HG03066 (cell line): ENCODE results near the gene EML4.
"Not testable (repeated sequence)": the region's sequence is repeated elsewhere in the genome, so short reads cannot be mapped to it uniquely, and the experiment has no call there.

ENCODE experiments used
- ATAC-seq: cut with Tn5 transposase; IDR thresholded peaks from one replicate; pipeline ENCODE4 v1.9.1; 2021; ENCODE audit warnings: low read depth; ENCODE audit not compliant: unreplicated experiment

The EML4 gene

DNA sequence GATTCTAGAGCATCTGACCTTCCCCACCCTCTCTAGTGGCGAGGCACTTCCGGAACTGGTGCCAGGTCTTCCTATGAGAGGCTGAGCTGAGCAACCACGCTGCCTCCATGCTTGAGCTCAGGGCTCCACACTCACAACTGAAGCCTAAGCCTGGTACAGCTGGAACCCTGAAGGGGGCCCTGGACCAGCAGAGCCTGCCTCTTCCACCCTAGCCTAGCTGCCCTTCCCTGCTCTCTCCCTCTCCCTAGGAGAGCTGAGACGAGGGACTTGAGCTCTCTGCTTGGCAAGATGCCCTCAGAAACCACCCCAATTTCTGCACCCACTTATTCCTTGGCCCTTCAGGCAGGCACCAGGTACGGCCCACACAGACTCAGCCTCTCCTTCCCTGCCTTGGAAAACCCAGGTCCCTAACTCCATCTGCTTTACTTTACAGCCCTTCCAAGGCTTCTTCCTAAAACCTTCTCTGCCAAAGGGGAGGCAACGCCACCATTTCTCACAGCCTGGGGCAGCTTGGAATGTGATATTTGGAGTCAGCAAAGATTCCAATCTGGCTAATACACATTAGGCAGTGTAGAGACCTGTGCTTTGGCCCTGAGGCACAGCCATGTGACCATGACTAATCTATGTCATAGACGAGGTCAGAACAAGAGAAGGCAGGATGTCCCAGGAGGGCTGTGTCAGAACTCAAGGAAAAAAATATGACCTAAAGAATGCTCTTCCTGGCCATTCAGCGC lies 173.1 kb downstream of the EML4 start:
- ATAC-seq = no peak

DNA sequence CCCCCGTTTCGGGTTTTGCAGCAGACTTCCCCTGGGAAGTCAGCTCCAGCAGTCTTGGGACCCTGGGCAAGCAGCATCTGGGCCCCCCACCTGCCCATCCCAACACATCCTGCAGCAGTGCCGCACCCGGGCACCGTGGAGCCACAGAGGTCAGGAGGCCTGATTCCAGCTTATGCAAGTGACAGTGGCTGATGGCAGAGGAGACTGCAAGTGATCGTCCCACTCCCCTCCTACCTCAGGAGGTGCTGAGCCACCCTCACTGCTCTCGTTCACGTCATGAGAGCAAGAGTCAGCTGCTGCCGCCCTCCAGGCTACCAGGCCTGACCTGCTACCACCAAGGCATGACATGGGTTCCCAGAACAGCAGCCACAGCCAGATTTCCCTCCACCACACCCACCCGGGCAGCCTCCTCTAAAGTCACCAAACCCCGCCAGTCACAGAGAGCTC lies 173.7 kb downstream of the EML4 start:
- no peak for ATAC-seq

DNA sequence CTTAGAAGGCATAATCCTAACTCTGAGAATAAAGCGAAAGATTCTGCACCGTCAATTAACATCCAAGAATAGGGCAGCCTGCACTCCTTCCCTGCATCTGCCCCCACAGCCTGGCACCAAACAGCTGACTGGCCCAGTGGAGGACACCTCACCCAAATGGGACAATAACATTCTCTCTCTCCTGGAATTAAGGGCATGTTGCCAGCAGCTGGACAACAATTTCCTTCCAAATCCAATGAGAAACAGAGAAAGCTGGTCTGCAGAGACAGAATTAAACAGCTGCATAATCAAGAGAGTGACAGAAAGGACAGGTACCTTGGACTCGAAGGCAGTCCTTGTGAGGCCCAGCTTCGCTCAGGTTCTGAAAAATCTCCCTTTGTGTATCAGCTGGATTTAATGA lies 176.8 kb downstream of the EML4 start:
- no peak for ATAC-seq

DNA sequence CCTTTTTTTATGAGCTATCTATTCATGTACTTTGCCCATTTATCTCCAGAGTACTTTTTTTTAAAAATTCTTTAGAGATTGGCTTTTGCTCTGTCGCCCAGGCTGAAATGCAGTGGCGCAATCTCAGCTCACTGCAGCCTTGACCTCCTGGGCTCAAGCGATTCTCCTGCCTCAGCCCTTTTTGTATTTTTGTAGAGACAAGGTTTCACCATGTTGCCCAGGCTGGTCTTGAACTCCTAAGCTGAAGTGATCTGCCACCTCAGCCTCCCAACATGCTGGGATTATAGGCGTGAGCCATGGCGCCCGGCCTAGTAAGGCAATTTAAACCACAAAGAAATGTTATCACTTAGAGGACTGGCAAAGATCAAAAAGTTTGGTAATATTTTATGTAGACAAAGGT lies 177.7 kb downstream of the EML4 start:
- not testable (repeated sequence) for ATAC-seq

DNA sequence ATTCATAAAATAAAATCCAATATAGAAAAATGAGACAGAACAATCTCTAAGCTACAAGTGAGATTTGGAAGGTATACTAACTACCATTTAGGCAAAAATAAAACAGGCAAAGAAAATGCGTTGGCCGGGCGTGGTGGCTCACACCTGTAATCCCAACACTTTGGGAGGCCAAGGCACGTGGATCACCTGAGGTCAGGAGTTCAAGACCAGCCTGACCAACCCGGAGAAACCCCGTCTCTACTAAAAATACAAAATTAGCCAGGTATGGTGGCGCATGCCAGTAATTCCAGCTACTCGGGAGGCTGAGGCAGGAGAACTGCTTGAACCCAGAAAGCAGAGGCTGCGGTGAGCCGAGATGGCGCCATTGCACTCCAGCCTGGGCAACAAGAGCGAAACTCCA lies 178.4 kb downstream of the EML4 start:
- ATAC-seq = not testable (repeated sequence)

DNA sequence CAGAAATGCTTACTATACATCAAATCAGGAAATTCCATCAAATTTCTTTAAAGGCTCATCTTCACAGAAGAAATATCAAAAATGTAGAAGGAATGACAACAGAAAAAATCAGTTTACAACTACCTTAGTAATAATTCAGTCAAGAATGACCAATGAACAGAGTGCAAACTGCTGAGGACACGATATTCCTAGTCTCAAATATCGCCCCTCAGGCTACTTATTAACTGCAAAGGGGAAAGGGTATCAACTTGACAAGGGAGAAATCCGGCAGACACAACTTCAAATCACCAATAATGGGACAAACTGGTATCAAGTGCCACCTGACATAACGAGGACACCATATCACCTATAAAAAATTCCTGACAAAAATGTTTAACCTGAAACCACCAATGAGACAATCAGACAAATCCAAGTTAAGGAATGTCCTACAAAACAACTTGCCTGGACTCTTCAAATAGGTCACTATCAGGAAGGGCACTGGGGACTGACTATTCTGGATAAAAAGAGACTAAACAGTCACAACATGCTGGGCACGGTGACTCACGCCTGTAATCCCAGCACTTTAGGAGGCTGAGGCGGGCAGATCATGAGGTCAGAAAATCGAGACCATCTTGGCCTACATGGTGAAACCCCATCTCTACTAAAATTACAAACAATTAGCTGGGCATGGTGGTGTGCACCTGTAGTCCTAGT lies 179.1 kb downstream of the EML4 start:
- ATAC-seq = no peak

DNA sequence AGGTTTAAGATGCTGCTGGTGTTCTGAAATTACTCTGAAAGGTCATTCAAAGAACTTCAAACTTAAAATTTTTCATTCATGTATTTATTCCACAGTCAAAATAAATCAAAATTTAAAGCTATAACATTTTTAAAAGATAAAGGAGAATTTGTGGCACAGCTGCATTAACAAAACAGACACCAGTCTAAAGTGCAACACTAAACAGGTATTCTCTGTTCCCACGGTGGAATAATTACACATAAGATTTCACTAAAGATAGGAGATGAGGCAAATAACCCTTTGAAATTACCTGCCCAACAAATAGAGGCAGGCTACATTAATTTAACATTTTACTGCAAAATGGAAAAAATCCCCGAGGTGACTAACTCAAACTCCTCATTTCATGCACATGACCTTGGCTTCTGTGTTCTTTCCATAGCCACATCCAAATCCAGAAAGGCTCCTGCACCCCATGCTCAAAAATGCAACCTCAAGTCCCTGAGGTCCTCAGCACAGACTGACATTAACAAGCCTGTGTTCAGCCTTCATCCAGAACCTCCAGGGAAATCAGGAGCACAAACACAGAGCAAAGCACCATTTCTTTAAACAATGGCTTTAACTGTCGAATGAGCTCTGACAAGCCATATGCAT lies 181.4 kb downstream of the EML4 start:
- no peak for ATAC-seq

DNA sequence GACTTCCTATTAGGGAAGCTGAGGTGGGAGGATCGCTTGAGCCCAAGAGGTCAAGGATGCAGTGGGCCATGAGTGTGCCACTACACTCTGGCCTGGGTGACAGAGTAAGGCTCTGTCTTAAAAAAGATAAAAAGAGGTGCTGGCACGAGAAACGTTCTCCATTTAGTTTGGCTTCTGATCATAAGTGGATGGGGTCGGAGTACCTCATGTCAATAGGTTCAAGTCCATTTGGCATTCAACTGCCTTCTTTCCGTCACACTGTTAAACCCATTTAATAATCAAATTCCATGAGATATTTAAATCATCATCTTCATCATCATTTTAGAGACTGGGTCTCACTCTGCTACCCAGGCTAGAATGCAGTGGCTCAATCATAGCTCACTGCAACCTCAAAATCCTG lies 182.7 kb downstream of the EML4 start:
- ATAC-seq = no peak

DNA sequence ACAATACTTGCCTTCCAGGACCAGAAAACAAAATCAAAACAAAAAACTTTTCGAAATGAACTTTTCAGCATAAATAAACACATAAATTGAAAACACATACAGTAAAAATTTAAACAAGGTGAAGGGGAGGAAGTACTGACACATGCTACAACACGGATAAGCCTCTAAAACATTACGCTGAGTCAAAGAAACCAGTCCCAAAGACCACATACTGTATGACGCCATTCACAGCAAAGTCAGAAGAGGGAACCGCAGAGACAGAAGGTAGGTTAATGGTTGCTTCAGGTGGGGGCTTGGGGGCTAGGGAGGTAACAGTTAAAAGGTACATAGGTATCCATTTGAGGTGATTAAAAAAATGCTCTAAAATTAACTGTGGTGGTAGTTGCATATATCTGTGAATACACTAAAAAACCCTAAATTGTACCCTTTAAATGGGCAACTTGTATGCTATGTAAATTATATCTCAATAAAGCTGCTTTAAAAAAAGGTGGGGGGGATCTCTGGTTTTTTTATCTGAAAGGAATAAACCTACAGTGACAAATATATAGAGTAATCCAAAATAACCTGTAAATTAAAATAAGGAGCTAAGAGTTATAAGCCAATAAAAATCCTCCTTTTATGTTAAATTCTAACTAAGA lies 184.8 kb downstream of the EML4 start:
- ATAC-seq = no peak

DNA sequence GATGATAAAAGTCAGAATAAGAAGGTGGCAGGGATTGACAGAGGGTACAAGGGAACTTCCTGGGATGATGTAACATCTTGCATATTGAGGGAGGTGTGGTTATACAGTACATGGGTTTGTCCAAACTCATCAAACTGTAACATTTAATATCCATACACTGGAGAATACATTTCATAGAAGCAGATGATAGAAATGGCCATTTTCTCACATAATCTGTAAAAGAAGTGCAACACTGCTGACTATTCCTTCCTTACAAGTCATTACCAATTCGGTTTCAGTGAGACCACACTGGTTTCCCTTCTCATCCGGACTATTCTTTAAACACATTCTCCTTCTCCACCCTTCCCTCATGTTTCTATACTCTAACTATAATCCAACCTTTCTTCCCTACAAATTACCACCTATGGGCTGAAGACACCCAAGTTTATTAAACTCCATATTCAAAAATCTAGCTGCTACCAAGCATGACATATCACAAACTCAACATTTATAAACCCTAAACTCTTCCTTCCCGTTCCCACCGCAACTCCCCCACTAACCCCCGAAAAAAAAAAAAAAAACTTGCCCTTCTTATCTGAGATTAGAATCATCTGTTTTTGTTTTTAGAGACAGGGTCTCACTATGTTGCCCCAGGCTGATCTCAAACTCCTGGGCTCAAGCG lies 190.3 kb downstream of the EML4 start:
- ATAC-seq = no peak

DNA sequence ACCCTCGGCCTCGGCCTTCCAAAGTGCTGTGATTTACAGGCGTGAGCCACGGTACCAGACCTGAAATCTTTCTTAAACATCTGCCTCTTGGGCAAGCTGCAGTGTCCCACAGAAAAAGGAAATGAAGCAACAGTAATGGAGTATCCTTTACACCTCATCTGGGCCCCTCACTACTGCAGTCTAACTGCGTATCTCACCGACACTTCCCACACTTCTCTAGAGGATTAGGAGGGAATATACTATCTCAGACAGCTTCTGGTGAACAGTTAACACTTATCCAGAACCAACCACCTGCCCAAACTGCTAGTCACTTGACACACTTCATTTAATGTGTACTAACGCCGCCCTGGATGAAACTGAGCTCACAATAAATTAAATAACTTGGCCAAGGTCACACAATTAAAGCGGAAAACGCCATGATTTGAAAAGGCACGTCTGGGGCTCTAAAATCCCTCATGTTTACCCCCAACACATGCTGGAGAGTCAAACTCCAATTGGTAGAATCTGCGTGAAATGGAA lies 190.9 kb downstream of the EML4 start:
- ATAC-seq = no peak

DNA sequence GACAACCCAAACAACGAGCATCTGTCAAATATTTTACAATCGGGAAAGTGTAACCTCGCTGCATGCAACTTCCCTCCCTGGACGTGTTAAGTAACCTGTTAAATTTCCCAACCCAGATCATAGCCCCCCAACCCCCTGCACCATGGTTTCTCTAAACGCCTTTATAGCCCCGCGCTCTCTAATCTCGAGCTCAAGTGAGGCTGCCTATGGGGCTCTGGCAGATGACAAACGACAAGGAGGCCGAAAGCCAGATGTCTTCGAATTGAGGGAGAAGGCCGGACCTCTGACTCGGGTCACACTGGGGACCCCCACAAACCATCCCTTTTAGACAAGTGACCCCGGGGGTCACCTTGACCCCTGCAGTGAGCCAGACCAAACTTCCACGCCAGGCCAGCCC lies 191.3 kb downstream of the EML4 start:
- no peak for ATAC-seq

DNA sequence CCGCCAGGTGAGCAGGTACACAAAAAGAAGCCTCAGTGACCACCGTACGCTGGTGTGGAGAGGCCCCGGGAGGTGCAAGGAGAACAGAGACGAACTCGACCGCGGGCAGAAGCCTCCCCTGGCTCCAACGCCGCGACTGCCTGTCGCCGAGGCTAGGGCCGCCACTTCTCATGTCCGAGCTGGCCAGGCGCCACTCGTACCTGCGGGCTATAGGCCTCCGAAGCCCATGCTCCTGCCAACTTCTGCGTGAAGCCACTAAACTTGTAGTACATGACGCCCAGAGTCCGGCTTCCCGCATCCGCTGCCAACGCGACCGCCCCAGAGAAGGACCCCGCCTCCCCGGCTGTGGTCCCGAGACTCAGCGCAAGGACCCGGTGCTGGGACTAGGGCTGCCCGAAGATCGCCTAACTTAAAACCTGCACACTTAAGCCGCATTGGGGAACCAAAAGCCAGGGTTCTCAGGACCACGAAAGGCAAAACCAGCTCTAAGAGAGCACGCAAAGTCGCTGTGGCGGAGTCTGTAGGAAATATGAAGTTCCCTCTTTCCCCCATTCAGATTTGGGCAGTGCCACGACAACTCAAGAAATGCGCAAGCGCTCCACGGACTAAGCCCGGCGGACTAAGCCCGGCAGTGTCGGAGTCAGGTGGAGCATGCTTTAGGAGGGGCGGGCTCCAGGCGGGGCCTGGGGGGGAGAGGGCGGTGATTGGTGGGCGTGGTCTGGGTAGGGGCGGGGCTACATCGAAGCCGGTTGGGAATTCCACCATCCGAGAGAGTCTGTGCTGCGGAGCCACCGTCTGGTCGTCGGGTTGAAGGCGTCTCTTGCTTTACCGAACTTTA lies 192.0 kb downstream of the EML4 start, which contains the start of gene COX7A2L:
Gene COX7A2L, minus strand, starts transcription at position 328 of the 838 bp plus-strand sequence. Its CDS starts 56 bp downstream, at position 272.
- peak; percentile 83 for ATAC-seq

DNA sequence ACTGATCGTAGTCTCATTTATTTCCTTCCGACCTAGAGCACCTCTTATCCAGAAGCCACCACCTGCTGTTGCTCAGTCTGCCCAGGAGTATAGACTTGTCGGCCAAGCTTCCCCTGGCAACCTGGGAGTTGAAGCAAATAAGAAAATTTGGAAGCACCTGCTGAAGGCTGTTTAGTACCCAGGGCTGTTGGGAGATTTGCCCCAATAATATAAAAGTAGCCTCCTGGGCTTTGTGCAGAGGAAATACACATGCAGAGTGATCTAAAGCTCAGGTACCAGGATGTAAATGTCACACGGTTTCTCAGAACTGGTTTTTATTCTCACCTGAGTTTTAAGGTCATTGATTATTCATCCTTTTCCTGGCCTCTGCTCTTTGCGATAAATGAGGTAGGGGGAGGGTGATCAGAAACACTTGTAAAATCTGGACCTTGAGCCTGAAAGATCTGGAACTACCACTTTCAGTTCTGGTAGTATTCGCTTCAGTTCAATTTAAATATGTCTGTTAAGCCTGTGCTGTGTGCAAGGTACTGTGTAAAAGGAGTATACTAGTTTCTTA lies 192.7 kb downstream of the EML4 start:
- ATAC-seq = no peak

DNA sequence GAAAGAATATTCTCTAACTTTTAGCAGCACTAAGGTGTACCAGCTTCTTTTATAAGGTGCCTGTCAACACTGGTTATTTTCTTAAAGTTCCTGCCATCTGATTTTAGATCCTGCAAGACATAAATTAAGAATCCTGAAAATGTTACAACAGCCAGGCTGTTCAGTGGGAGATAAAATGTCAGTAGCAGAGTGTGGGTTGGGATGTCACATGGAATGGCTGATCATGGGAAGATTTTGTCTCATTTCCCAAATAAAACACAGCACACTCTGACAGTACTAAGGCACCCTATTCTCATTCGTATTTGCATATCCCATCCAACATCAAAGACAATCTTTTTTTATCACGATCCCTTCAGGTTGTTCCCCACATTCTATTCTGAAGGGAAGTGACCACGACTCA lies 194.3 kb downstream of the EML4 start:
- ATAC-seq = no peak

DNA sequence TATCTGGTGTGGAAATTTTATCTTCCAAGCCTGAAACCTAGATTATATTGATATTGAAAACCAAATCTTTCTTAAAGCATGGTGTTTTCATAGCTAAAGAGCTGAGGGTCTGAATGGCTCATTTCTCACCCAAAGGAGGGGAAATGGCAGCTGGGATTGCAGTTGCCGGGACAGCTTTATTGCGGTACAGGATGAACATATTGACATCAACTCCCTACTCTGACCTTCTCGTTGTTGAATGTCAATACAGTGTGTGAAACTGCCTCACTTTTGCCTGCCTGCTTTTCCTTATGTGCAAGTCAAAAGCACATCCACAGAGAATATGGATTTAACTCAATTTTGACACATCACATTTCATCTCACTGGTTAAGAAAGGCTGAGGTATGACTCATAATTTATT lies 195.5 kb downstream of the EML4 start:
- no peak for ATAC-seq

DNA sequence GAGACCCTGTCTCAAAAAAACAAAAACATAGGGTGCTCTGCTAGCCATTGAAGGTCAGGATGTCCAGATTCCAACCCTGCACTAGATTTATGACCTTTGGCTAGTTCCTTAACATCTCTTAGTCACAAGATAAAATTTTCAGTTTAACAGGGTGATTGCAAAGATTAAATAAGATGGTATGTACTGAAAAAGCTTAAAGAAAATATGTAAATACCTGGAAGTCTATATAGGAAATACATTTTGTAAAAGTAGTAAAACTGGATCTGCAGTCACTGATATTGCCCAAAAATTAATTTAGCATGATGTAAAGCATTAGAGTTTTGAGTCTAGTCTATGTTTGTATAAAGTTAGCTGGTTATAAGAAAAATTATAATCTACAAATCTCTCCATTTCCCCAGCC lies 197.3 kb downstream of the EML4 start:
- ATAC-seq = no peak

DNA sequence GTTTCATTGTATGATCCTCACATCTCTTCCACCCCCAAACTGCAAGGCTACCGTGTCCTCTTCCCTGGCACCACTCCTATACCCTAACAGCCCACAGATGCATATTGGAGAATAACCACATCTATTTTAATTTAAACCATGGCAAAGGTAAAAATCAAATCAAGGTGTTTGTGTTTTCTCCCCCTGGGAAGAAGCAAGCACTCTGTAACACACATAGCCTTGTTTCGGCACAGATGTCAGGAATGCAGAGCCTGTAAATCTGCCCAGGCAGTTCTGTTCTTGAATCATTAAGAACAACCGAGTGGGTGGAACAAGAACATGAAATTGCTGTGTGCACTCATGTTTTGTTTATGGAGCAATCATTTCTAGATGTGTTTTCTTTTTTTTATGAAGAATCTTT lies 198.7 kb downstream of the EML4 start:
- ATAC-seq = no peak

DNA sequence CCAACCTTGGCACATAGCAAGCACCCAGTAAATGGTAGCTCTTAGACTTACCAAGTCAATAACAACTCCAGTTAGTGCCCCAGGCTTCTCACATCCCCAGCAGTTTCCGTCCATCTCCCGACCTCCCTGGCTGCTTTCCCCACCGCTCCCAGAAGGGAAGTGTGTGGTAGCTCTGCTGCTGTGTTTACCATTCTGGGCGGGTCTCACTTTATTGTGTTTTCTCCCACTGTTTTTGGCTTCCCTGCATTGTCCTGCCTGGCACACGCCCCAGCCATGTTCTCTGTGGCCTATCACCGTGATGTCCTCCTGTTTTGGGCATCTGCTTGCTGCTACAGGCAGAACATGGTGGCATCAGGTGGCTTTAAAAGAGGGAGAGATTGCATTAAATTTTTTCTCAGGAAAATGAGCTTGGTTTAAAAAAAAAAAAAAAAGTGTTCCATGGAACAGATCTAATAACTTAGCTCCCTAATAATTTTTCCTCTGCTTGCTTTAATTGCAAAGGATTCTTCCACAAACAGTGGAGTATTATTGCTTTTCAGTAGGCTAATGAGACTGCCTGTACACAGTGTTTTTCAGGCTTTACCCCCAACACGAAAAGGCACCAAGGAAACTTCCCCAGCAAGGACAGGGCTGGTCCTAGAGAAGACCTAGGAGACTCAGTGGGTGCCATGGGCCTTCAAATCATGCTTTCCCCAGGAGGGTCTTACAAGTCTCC lies 199.8 kb downstream of the EML4 start:
- no peak for ATAC-seq
